Measurements from ENCODE around the gene CYBB. TPM values are rescaled to one million over a fixed set of nuclear protein-coding genes. Genes with fewer than 3 reads are reported as not detected.

Gene CYBB
- total RNA-seq, result under 0.01 TPM in 1 of 2 replicates, not detected in the other

DNA sequence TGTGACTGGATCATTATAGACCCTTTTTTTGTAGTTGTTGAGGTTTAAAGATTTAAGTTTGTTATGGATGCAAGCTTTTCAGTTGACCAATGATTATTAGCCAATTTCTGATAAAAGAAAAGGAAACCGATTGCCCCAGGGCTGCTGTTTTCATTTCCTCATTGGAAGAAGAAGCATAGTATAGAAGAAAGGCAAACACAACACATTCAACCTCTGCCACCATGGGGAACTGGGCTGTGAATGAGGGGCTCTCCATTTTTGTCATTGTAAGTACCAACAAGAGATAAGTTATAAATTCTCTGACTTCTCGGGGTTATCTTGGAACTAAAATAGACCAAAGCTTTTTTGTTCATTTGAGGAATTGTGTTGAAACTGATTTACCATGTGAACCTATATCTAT is at the start of gene CYBB:
CYBB (plus strand) TSS at position 203 of the 400 bp plus-strand sequence; CDS start at position 222, 19 bp downstream.

DNA sequence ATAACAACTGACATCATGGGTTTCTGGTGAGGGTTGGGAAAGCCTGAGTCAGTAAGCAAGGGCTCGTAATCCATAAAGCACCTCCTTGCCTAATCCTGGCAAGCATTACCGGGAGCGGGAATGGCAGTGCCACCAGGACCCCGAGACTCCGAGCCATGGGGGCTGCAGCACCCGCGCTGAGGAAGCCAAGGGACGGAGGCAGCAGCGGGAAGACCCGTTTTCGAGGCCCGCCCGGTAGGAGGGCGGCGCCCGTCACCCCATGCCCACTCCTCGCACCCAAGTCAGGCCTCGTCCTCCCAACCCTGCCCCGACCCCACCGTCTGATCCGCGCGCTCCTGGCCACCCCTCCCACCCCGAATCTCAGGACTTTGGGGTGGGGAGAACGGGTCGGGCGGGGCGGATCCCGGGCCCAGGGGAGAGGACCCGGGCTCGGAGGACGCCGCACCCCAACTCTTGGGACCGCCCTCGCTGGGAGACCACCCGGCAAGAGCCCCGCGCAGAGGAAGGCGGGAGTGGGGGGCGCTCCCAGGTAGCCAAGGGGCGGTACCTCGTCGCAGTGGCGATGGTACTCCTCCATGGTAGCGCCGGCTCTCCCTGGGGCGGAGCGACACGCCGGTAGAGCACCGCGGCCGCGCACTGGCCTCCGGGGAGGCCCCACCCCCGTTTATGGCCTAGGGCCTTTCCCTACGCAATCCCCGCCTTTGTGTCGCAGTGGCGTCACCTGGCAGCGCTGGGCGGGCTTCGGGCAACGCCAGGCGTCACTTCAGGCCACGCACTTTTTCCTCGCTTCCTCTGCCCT is 67.3 kb downstream of the CYBB start, which contains the start of gene DYNLT3:
DYNLT3 (minus strand) TSS at position 638 of the 799 bp plus-strand sequence; CDS start at position 577, 61 bp downstream.

Other genes with a start within 250 kb of the CYBB start
- gene LANCL3, start 208.4 kb upstream of the CYBB start, total RNA-seq, result 0.34 and 1.1 TPM in 2 replicates
- gene XK, start 94.3 kb upstream of the CYBB start, total RNA-seq, result 0.93 and 1.0 TPM in 2 replicates
- gene DYNLT3, start 67.5 kb downstream of the CYBB start, total RNA-seq, result 47.2 and 51.5 TPM in 2 replicates
- 0.34 and 4.6 TPM in 2 replicates for gene SYTL5, start 226.5 kb downstream of the CYBB start, total RNA-seq